ENCODE results near the gene RACK1.

DNA sequence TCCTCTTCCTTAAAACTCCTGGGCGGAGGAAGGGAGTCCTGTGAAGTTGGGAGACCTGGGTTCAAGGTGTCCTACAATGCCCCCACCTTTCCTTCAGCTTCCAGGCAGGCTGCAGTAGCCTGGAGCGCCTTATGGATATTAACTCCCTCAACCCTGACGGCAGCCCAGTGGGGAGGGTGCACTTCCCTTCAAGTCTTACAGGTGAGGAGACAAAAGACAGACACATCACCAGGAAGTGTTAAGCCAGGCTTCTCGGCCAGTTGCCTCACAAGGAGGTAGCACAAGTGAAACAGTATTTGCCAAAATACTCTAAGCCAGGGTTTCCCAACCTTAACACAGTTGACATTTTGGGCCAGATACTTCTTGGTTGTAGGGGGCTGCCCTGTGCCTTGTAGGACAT is 42.9 kb downstream of the RACK1 start:
- TF ChIP-seq, protein P1, sequence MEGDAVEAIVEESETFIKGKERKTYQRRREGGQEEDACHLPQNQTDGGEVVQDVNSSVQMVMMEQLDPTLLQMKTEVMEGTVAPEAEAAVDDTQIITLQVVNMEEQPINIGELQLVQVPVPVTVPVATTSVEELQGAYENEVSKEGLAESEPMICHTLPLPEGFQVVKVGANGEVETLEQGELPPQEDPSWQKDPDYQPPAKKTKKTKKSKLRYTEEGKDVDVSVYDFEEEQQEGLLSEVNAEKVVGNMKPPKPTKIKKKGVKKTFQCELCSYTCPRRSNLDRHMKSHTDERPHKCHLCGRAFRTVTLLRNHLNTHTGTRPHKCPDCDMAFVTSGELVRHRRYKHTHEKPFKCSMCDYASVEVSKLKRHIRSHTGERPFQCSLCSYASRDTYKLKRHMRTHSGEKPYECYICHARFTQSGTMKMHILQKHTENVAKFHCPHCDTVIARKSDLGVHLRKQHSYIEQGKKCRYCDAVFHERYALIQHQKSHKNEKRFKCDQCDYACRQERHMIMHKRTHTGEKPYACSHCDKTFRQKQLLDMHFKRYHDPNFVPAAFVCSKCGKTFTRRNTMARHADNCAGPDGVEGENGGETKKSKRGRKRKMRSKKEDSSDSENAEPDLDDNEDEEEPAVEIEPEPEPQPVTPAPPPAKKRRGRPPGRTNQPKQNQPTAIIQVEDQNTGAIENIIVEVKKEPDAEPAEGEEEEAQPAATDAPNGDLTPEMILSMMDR (IDR thresholded peaks at IDR 0.05; ENCODE audit: insufficient read depth, low read length) = no peak
- TF ChIP-seq, protein P2, sequence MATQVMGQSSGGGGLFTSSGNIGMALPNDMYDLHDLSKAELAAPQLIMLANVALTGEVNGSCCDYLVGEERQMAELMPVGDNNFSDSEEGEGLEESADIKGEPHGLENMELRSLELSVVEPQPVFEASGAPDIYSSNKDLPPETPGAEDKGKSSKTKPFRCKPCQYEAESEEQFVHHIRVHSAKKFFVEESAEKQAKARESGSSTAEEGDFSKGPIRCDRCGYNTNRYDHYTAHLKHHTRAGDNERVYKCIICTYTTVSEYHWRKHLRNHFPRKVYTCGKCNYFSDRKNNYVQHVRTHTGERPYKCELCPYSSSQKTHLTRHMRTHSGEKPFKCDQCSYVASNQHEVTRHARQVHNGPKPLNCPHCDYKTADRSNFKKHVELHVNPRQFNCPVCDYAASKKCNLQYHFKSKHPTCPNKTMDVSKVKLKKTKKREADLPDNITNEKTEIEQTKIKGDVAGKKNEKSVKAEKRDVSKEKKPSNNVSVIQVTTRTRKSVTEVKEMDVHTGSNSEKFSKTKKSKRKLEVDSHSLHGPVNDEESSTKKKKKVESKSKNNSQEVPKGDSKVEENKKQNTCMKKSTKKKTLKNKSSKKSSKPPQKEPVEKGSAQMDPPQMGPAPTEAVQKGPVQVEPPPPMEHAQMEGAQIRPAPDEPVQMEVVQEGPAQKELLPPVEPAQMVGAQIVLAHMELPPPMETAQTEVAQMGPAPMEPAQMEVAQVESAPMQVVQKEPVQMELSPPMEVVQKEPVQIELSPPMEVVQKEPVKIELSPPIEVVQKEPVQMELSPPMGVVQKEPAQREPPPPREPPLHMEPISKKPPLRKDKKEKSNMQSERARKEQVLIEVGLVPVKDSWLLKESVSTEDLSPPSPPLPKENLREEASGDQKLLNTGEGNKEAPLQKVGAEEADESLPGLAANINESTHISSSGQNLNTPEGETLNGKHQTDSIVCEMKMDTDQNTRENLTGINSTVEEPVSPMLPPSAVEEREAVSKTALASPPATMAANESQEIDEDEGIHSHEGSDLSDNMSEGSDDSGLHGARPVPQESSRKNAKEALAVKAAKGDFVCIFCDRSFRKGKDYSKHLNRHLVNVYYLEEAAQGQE (IDR thresholded peaks at IDR 0.05; ENCODE audit: insufficient replicate concordance, low read depth) = no peak
- TF ChIP-seq POLR2AphosphoS5 (IDR thresholded peaks at IDR 0.05; ENCODE audit: low read depth) = no peak
- no peak for TF ChIP-seq GABPA (IDR thresholded peaks at IDR 0.05; ENCODE audit: low read depth)
